T47D (cell line): ENCODE data around the gene PAPPA2.

Experiments
- DNase-seq, 2 experiments: peaks; one replicate each; pipeline versions ENCODE4 v3.0.0 to v3.0.0-alpha.2; 2011 to 2012; ENCODE audit warnings: low read depth in 1 of 2, low spot score in 1 of 2
- JUND ChIP-seq: IDR thresholded peaks from 2 replicates; pipeline ENCODE4 v1.6.1; 2012; ENCODE audit warnings: low read depth
- in situ Hi-C: cut with HindIII; loops from 2 replicates; pipeline ENCODE4 v1.10.0; 2016; ENCODE audit warnings: low sequenced_read_pairs, low pct_unique_long_range_greater_than_20kb

The PAPPA2 gene

DNA sequence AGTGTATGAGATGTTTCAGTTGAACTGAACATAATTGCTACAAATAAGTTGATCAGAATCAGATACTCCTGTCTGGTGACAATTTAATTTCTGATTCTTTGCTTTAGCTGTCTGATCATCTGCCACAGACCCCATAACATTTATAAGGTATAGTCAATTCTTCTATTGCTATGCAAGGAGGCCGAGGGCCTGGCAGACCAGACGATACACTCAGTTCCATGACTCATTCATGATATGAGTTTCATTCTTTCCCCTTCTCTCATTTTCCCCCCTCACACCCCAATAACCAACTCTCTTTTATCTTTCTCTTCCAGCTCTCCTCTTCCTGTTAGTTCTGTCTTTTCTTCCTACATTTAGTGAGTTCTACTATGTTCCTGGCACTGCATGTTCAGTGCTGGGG is 236.8 kb downstream of the PAPPA2 start:
- DNase-seq, result no peak
- in situ Hi-C loops, result no loop called here
- TF ChIP-seq JUND, result no peak

DNA sequence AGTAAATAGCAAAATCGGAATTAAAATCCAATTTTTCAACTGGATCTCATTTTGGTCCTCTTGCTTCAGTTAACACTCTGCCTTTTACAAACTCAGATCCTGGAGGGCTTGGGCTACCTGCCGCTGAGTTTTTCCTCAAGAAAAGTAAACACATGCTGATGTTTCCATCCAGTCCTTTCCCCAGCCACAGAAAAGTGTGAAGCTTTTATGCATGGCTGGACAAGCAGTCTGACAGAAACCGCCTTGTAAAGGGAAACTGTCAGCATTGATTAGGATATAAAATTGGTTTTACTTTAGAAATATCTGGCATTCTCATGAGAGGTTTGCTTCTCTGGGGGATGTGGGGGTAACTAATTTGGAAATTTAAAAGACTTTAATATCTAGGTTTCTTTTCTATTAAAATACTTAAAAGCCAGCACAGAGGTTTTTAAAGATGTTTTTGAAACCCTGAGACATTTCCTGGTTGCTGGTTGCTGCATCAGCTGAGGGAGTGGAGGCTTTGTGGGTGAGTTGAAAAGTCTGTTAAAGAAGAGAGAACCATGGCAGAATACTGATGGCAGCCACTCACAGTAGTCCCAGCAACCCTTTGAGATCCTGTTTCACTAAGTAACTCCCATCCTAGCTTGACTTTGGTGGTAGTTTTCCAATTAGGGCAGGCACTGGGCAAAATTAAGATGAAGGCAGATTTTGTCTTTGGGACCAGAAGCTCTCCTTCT is 238.3 kb downstream of the PAPPA2 start:
- in situ Hi-C loops, result no loop called here
- no peak for DNase-seq
- TF ChIP-seq JUND, result no peak

DNA sequence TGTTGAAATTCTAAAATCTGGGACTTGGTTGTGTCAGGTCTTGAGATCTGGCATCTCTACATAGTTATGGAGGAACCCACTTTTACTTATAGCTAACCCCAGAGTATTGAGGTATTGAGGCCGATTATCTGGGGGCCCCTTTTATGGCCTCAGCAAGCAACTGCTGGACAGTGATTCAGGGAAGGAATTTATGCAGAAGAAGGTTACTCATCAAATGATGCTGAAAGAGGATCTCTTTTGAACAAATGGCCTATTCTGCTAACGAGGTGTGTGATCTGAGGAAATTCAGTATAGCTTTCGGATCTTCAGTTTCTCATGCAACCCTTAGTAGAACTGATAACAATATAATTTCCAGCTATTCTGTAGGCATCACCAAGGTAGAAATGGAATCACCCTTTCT is 239.9 kb downstream of the PAPPA2 start:
- no peak for DNase-seq
- in situ Hi-C loops, result no loop called here
- no peak for TF ChIP-seq JUND

- in situ Hi-C loops, result no loop called here
- no peak for TF ChIP-seq JUND
These were observed 242.6 kb downstream of the PAPPA2 start for GRCh38 chr1:176705585-176705984.

DNA sequence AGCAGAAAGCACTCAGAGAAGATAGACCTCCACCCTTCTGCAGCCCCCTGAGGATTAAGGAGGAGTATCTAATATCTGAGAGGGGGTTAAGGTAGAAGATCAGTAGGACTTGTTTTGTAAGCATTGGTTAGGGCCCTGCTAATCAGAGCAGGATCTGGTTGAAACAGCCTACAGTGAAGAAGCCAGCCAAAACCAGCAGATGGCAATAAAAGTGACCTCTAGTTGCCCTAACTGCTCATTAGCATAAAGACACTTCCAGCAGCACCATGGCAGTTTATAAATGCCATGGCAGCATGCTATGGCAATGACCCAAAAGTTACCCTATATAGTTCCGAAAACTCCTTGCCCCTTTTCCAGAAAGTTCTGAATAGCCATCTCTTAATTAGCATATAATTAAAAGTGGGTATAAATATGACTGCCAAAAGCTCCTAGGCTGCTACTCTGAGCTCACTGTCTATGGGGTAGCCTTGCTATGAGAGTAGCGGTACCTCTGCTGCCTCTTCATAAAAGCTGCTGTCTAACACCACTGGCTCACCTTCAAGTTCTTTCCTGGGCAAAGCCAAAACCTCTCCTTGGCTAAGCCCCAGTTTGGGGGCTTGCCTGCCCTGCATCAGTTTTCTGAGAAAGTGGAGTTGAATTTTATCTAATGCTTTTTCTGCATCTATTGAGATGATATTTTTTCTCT is 254.2 kb downstream of the PAPPA2 start:
- DNase-seq, result peak in 1 of 2 experiments; percentile 53
- in situ Hi-C loops, result no loop called here

More at GRCh38 chr1:176705585-176705984, 242.6 kb downstream of the PAPPA2 start:
- DNase-seq, result no peak

DNA sequence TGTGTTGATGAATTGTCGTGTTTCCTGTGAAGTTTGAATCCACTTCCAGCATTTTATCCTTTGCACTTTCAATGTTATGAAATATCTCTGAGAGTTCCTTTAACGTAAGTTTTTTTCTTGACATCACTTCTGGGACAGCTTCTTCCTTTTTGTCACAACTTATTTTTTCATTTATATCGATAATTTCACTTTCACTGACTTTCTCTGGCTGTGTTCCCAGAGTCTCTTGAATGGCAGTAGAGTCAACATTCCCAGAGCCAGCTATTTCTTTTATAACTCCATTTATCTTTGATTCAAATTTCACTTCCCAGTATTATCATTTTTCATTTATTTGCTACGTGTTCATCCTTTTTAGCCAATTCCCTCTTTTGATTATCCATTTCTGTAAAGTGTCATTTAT is 256.5 kb downstream of the PAPPA2 start:
- no peak for DNase-seq
- in situ Hi-C loops, result no loop called here
- TF ChIP-seq JUND, result no peak

More for the DNA sequence above, 254.2 kb downstream of the PAPPA2 start:
- no peak for TF ChIP-seq JUND

GRCh38 chr1:176720838-176721237 is 257.9 kb downstream of the PAPPA2 start:
- in situ Hi-C loops, result no loop called here
- DNase-seq, result no peak
- TF ChIP-seq JUND, result no peak

- no peak for TF ChIP-seq JUND
These were observed 270.7 kb downstream of the PAPPA2 start for GRCh38 chr1:176733661-176734060.

GRCh38 chr1:176735201-176735600 is 272.2 kb downstream of the PAPPA2 start:
- no peak for TF ChIP-seq JUND
- in situ Hi-C loops, result no loop called here
- DNase-seq, result no peak

More at GRCh38 chr1:176733661-176734060, 270.7 kb downstream of the PAPPA2 start:
- no peak for DNase-seq
- in situ Hi-C loops, result no loop called here

- TF ChIP-seq JUND, result no peak
- DNase-seq, result no peak
- in situ Hi-C loops, result no loop called here
These were observed 273.0 kb downstream of the PAPPA2 start for GRCh38 chr1:176736015-176736414.

DNA sequence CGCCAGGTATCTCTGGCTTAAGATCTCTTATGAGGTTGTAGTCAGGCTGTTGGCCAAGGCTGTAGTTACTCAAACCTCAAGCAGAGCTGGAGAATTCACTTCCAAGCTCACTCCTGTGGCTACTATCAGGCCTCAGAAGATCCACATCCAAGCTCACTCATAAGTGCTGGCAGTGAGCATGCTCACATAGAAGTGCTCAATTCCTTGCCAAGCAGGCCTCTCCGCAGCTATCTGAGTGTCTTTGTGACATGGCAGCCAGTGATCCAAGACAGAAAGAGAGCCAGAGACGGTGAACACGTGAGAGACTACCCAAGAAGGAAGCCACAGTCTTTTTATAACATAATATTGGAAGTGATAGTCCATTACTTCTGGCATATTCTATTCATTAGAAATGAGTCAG is 278.2 kb downstream of the PAPPA2 start:
- DNase-seq, result no peak
- no peak for TF ChIP-seq JUND
- in situ Hi-C loops, result no loop called here

DNA sequence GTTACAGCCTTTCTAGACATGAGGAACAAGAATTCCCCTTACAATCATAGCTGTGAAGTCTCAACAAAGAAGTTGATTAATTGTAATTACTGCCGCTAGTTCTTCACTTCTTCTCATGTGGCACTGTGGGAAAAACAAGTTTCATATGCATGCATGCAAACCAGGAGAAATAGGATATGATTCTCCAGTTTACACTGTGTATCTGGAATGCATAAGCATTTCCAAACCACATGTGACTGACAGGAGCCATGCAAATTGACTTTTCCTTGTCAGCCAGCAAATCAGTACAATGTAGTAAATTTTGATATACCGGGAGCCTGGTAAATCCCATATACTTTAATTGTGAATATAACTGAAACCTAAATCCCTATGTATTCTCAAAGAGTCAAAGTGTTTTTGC is 279.3 kb downstream of the PAPPA2 start:
- DNase-seq, result no peak
- in situ Hi-C loops, result no loop called here
- no peak for TF ChIP-seq JUND

- no peak for TF ChIP-seq JUND
- in situ Hi-C loops, result no loop called here
- peak in 1 of 2 experiments; percentile 57 for DNase-seq
These were observed 281.2 kb downstream of the PAPPA2 start for GRCh38 chr1:176744142-176744541.
